Nephron (organoid): Measurements from ENCODE around the gene DHTKD1.

Experiments
- H3K27ac Mint-ChIP-seq, 3 experiments: 2 replicates each; pipeline ENCODE4 v1.8.0; 2020; ENCODE audit warnings: mixed read lengths in 3 of 3, mild to moderate bottlenecking in 2 of 3, moderate library complexity in 1 of 3
- H3K27me3 Mint-ChIP-seq: 2 replicates; pipeline ENCODE4 v1.8.0; 2021; ENCODE audit warnings: low read depth, mild to moderate bottlenecking, moderate library complexity, mixed read lengths
- H3K36me3 Mint-ChIP-seq: 2 replicates; pipeline ENCODE4 v1.8.0; 2020; ENCODE audit warnings: low read depth, mixed read lengths
- H3K4me1 Mint-ChIP-seq: 2 replicates; pipeline ENCODE4 v1.8.0; 2020; ENCODE audit warnings: mixed read lengths
- H3K4me3 Mint-ChIP-seq, 3 experiments: 2 replicates each; pipeline ENCODE4 v1.8.0; 2020; ENCODE audit warnings: mild to moderate bottlenecking in 3 of 3, mixed read lengths in 3 of 3, moderate library complexity in 2 of 3
- H3K9me3 Mint-ChIP-seq: 2 replicates; pipeline ENCODE4 v1.8.0; 2020; ENCODE audit warnings: mixed read lengths
- CTCF ChIP-seq, 3 experiments: fragments of 200-600 bp; sonication (generic); IDR thresholded peaks; one replicate each; pipeline ENCODE4 v1.5.0; 2021; ENCODE audit warnings: antibody characterized with exemption in 3 of 3; ENCODE audit not compliant: unreplicated experiment in 3 of 3

Gene DHTKD1

GRCh38 chr10:12109286-12109685 lies 40.5 kb downstream of the DHTKD1 start:
- no peak overlapping the region for H3K4me3 Mint-ChIP-seq
- H3K27ac Mint-ChIP-seq, result no peak overlapping the region
- H3K36me3 Mint-ChIP-seq, result peaks cover 61% of the 10 kb centered on the region
- TF ChIP-seq CTCF (IDR thresholded peaks at IDR 0.05; ENCODE audit: unreplicated experiment in 3 of 3), result no peak
- no peaks in the 10 kb centered on the region for H3K27me3 Mint-ChIP-seq
- no peaks in the 10 kb centered on the region for H3K4me1 Mint-ChIP-seq
- no peaks in the 10 kb centered on the region for H3K9me3 Mint-ChIP-seq

- no peaks in the 10 kb centered on the region for H3K9me3 Mint-ChIP-seq
- H3K36me3 Mint-ChIP-seq, result peaks cover 51% of the 10 kb centered on the region
- no peak overlapping the region for H3K4me3 Mint-ChIP-seq
- H3K27ac Mint-ChIP-seq, result no peak overlapping the region
- no peaks in the 10 kb centered on the region for H3K4me1 Mint-ChIP-seq
- no peaks in the 10 kb centered on the region for H3K27me3 Mint-ChIP-seq
- no peak for TF ChIP-seq CTCF (IDR thresholded peaks at IDR 0.05; ENCODE audit: unreplicated experiment in 3 of 3)
Observed at GRCh38 chr10:12111528-12111927, 42.8 kb downstream of the DHTKD1 start.

GRCh38 chr10:12113627-12114026 lies 44.9 kb downstream of the DHTKD1 start:
- Mint-ChIP-seq H3K27ac (no peak overlapping the region), H3K4me3 (no peak overlapping the region), H3K4me1 (no peaks in the 10 kb centered on the region), H3K9me3 (no peaks in the 10 kb centered on the region), H3K27me3 (no peaks in the 10 kb centered on the region), H3K36me3 (peaks cover 50% of the 10 kb centered on the region)
- no peak for TF ChIP-seq CTCF (IDR thresholded peaks at IDR 0.05; ENCODE audit: unreplicated experiment in 3 of 3)

GRCh38 chr10:12121673-12122072 lies 52.9 kb downstream of the DHTKD1 start:
- Mint-ChIP-seq H3K4me1 (no peaks in the 10 kb centered on the region), H3K27me3 (no peaks in the 10 kb centered on the region), H3K9me3 (no peaks in the 10 kb centered on the region), H3K27ac (no peak overlapping the region), H3K4me3 (no peak overlapping the region), H3K36me3 (peaks cover 58% of the 10 kb centered on the region)
- no peak for TF ChIP-seq CTCF (IDR thresholded peaks at IDR 0.05; ENCODE audit: unreplicated experiment in 3 of 3)

GRCh38 chr10:12129222-12130111 lies 60.7 kb downstream of the DHTKD1 start, which contains the start of gene SEC61A2:
Gene SEC61A2, plus strand, starts transcription at chr10:12129677. Its CDS starts 111 bp downstream, at chr10:12129788.
- H3K27me3 Mint-ChIP-seq, result no peaks in the 10 kb centered on the region
- no peaks in the 10 kb centered on the region for H3K9me3 Mint-ChIP-seq
- peak within 1 kb of the TSS; percentile 74 to 92 (median 92) for H3K27ac Mint-ChIP-seq
- peaks cover 6% of the 10 kb centered on the region for H3K4me1 Mint-ChIP-seq
- TF ChIP-seq CTCF (IDR thresholded peaks at IDR 0.05; ENCODE audit: unreplicated experiment in 3 of 3), result no peak
- H3K4me3 Mint-ChIP-seq, result peak within 1 kb of the TSS; percentile 89 to 95 (median 92)
- H3K36me3 Mint-ChIP-seq, result peaks cover 20% of the 10 kb centered on the region
